Tibial nerve (tissue), 4 donors: ENCODE results near the gene CDH24. TPM values are rescaled to one million over a fixed set of nuclear protein-coding genes. Genes with fewer than 3 reads are reported as not detected.

Experiments
- DNase-seq, 2 donors: peaks; one replicate each; pipeline ENCODE4 v3.0.0-alpha.2; 2019; ENCODE audit warnings: low spot score in 2 of 2
- H3K27ac ChIP-seq, 4 donors: fragments of 200-600 bp; sonication (generic) in 3 of 4; one replicate each; pipeline ENCODE4 v1.5.1; 2017 to 2019; ENCODE audit warnings: mild to moderate bottlenecking in 1 of 4
- H3K27me3 ChIP-seq, 2 donors: fragments of 200-600 bp; sonication (generic) in 1 of 2; one replicate each; pipeline versions ENCODE4 v1.5.1 to v1.6.0; 2017 to 2019
- H3K36me3 ChIP-seq, 3 donors: fragments of 200-600 bp; sonication (generic); one replicate each; pipeline ENCODE4 v1.5.1; 2018 to 2019
- H3K4me1 ChIP-seq, 4 donors: fragments of 200-600 bp; sonication (generic) in 3 of 4; one replicate each; pipeline ENCODE4 v1.5.1; 2017 to 2019
- H3K4me3 ChIP-seq, 4 donors: fragments of 200-600 bp; sonication (generic) in 3 of 4; one replicate each; pipeline ENCODE4 v1.5.1; 2017 to 2019; ENCODE audit warnings: mild to moderate bottlenecking in 1 of 4, moderate library complexity in 1 of 4
- H3K9me3 ChIP-seq, 4 donors: fragments of 200-600 bp; sonication (generic) in 3 of 4; one replicate each; pipeline ENCODE4 v1.5.1; 2017 to 2019
- CTCF ChIP-seq, 5 experiments: fragments of 200-600 bp in 3 of 5; fragments of 450-650 bp in 2 of 5; sonication (generic) in 3 of 5; IDR thresholded peaks; one replicate each; pipeline ENCODE4 v1.5.1; 2016 to 2019; ENCODE audit warnings: antibody characterized with exemption in 5 of 5, mild to moderate bottlenecking in 3 of 5, moderate library complexity in 2 of 5
- EP300 ChIP-seq, 2 donors: sonication (generic); formaldehyde crosslinking; IDR thresholded peaks; one replicate each; pipeline ENCODE4 v1.6.1; 2017; ENCODE audit warnings: antibody characterized with exemption in 2 of 2, mild to moderate bottlenecking in 1 of 2
- POLR2A ChIP-seq, 2 donors: fragments of 450-650 bp; IDR thresholded peaks; one replicate each; pipeline ENCODE4 v1.6.1; 2017; ENCODE audit warnings: antibody characterized with exemption in 2 of 2, mild to moderate bottlenecking in 2 of 2, moderate library complexity in 2 of 2
- WGBS, 2 donors: methylation state at CpG; one replicate each; pipeline ENCODE4 v1.1.5; 2018; 5-methylcytosine and 5-hydroxymethylcytosine counted together
- total RNA-seq, 4 donors: library from RNA; depleted of rRNA; stranded (reverse); fragments of >200 nt; gene quantifications; one replicate each; pipeline ENCODE4 v1.1.0, GENCODE V29; 2016

CDH24 gene
- total RNA-seq, 4 donors from 2014 or later: 3.9 to 11.1 (median 6.0) TPM

- Histone ChIP-seq H3K27me3 (no peaks in the 10 kb centered on the region), H3K4me3 (no peak overlapping the region), H3K4me1 (no peaks in the 10 kb centered on the region), H3K36me3 (peaks cover 0 to 5% (median 0%) of the 10 kb centered on the region in 3 donors), H3K9me3 (no peaks in the 10 kb centered on the region), H3K27ac (no peak overlapping the region)
- no peak for DNase-seq
- 82 to 85% methylated on average over 6 of the region's 6 CpGs for WGBS, 2 donors
- TF ChIP-seq CTCF (IDR thresholded peaks at IDR 0.05) (no peak), EP300 (IDR thresholded peaks at IDR 0.05) (no peak), POLR2A (IDR thresholded peaks at IDR 0.05) (no peak)
Measured at GRCh38 chr14:23104070-23104590, 46.8 kb upstream of the CDH24 start.

GRCh38 chr14:23103581-23103980, 46.3 kb upstream of the CDH24 start:
- H3K36me3 ChIP-seq: peaks cover 0 to 10% (median 0%) of the 10 kb centered on the region in 3 donors
- H3K4me1 ChIP-seq: no peaks in the 10 kb centered on the region
- H3K4me3 ChIP-seq: no peak overlapping the region
- H3K9me3 ChIP-seq: no peaks in the 10 kb centered on the region
- H3K27me3 ChIP-seq: no peaks in the 10 kb centered on the region
- 85 to 89% methylated on average over 4 of the region's 4 CpGs for WGBS, 2 donors
- no peak overlapping the region for H3K27ac ChIP-seq
- TF ChIP-seq POLR2A (IDR thresholded peaks at IDR 0.05) (no peak), EP300 (IDR thresholded peaks at IDR 0.05) (no peak), CTCF (IDR thresholded peaks at IDR 0.05) (no peak)
- DNase-seq: no peak

- Histone ChIP-seq H3K9me3 (no peaks in the 10 kb centered on the region), H3K27me3 (no peaks in the 10 kb centered on the region), H3K4me1 (peaks cover 0 to under 1% (median 0%) of the 10 kb centered on the region in 4 donors), H3K27ac (no peak overlapping the region), H3K36me3 (peaks cover 0 to 18% (median 0%) of the 10 kb centered on the region in 3 donors), H3K4me3 (no peak overlapping the region)
- no peak for DNase-seq
- TF ChIP-seq CTCF (IDR thresholded peaks at IDR 0.05) (no peak), POLR2A (IDR thresholded peaks at IDR 0.05) (no peak), EP300 (IDR thresholded peaks at IDR 0.05) (no peak)
- 76 to 93% methylated on average over 2 of the region's 2 CpGs for WGBS, 2 donors
Measured at GRCh38 chr14:23102801-23103200, 45.5 kb upstream of the CDH24 start.

GRCh38 chr14:23101986-23102625, 44.8 kb upstream of the CDH24 start:
- Histone ChIP-seq H3K27ac (no peak overlapping the region), H3K9me3 (no peaks in the 10 kb centered on the region), H3K27me3 (no peaks in the 10 kb centered on the region), H3K4me3 (no peak overlapping the region), H3K36me3 (peaks cover 0 to 22% (median 0%) of the 10 kb centered on the region in 3 donors), H3K4me1 (peaks cover 0 to 8% (median 3%) of the 10 kb centered on the region in 4 donors)
- 72 to 80% methylated on average over 10 of the region's 10 CpGs for WGBS, 2 donors
- TF ChIP-seq EP300 (IDR thresholded peaks at IDR 0.05): no peak
- no peak for TF ChIP-seq CTCF (IDR thresholded peaks at IDR 0.05)
- no peak for TF ChIP-seq POLR2A (IDR thresholded peaks at IDR 0.05)
- DNase-seq: no peak

GRCh38 chr14:23101213-23101970, 44.1 kb upstream of the CDH24 start:
- Histone ChIP-seq H3K27ac (no peak overlapping the region), H3K27me3 (no peaks in the 10 kb centered on the region), H3K36me3 (peaks cover 0 to 22% (median 0%) of the 10 kb centered on the region in 3 donors), H3K9me3 (no peaks in the 10 kb centered on the region), H3K4me1 (peaks cover 0 to 15% (median 10%) of the 10 kb centered on the region in 4 donors), H3K4me3 (no peak overlapping the region)
- no peak for DNase-seq
- WGBS, 2 donors: 72 to 77% methylated on average over 6 of the region's 6 CpGs
- TF ChIP-seq EP300 (IDR thresholded peaks at IDR 0.05) (no peak), POLR2A (IDR thresholded peaks at IDR 0.05) (no peak), CTCF (IDR thresholded peaks at IDR 0.05) (no peak)
